Gastroesophageal sphincter (tissue), 4 donors: ENCODE measurements around the gene RFTN2. TPM values are rescaled to one million over a fixed set of nuclear protein-coding genes. Genes with fewer than 3 reads are reported as not detected.

Experiments
- ATAC-seq: fragments of 150-250 bp; one replicate; pipeline ENCODE4 v1.9.1; 2016; ENCODE audit warnings: mild to moderate bottlenecking, moderate library complexity
- H3K27ac ChIP-seq, 4 donors: fragments of 200-600 bp; sonication (generic) in 3 of 4; 1 replicate in 3 of 4; 2 replicates in 1 of 4; pipeline ENCODE4 v1.5.1; 2016 to 2019
- H3K27me3 ChIP-seq: fragments of 200-600 bp; sonication (generic); one replicate; pipeline ENCODE4 v1.5.1; 2019
- H3K36me3 ChIP-seq, 2 donors: fragments of 200-600 bp; sonication (generic); one replicate each; pipeline ENCODE4 v1.5.1; 2019; ENCODE audit warnings: control low read depth in 1 of 2
- H3K4me1 ChIP-seq, 3 donors: fragments of 200-600 bp; sonication (generic); 1 replicate in 2 of 3; 2 replicates in 1 of 3; pipeline ENCODE4 v1.5.1; 2016 to 2019; ENCODE audit warnings: control low read depth in 2 of 3
- H3K4me3 ChIP-seq, 2 donors: fragments of 200-600 bp; sonication (generic); one replicate each; pipeline ENCODE4 v1.5.1; 2019; ENCODE audit warnings: mild to moderate bottlenecking in 1 of 2, moderate library complexity in 1 of 2
- H3K9me3 ChIP-seq, 3 donors: fragments of 200-600 bp; sonication (generic); one replicate each; pipeline ENCODE4 v1.5.1; 2017 to 2019; ENCODE audit warnings: control low read depth in 2 of 3
- CTCF ChIP-seq, 4 experiments: fragments of 200-600 bp in 2 of 4; fragments of 450-650 bp in 2 of 4; sonication (generic) in 1 of 4; IDR thresholded peaks; one replicate each; pipeline ENCODE4 v1.5.1; 2017 to 2019; ENCODE audit warnings: antibody characterized with exemption in 4 of 4, mild to moderate bottlenecking in 2 of 4, moderate library complexity in 2 of 4
- EP300 ChIP-seq: sonication (generic); formaldehyde crosslinking; IDR thresholded peaks from one replicate; pipeline ENCODE4 v1.6.1; 2017; ENCODE audit warnings: antibody characterized with exemption, mild to moderate bottlenecking
- POLR2A ChIP-seq, 2 donors: fragments of 450-650 bp; IDR thresholded peaks; one replicate each; pipeline ENCODE4 v1.6.1; 2017; ENCODE audit warnings: antibody characterized with exemption in 2 of 2, mild to moderate bottlenecking in 2 of 2, moderate library complexity in 1 of 2
- POLR2AphosphoS5 ChIP-seq: sonication (generic); formaldehyde crosslinking; IDR thresholded peaks from one replicate; pipeline ENCODE4 v1.6.1; 2017; ENCODE audit warnings: antibody characterized with exemption
- WGBS, 2 donors: methylation state at CpG; one replicate each; pipeline ENCODE4 v1.1.5; 2018; ENCODE audit warnings: low coverage in 1 of 2; 5-methylcytosine and 5-hydroxymethylcytosine counted together
- total RNA-seq, 4 donors: library from RNA; depleted of rRNA; stranded (reverse); fragments of >200 nt; gene quantifications; one replicate each; pipeline ENCODE4 v1.1.0, GENCODE V29; 2016

RFTN2 gene
- total RNA-seq, 4 donors from 2014 or later, result 4.2 to 8.9 (median 7.8) TPM

DNA sequence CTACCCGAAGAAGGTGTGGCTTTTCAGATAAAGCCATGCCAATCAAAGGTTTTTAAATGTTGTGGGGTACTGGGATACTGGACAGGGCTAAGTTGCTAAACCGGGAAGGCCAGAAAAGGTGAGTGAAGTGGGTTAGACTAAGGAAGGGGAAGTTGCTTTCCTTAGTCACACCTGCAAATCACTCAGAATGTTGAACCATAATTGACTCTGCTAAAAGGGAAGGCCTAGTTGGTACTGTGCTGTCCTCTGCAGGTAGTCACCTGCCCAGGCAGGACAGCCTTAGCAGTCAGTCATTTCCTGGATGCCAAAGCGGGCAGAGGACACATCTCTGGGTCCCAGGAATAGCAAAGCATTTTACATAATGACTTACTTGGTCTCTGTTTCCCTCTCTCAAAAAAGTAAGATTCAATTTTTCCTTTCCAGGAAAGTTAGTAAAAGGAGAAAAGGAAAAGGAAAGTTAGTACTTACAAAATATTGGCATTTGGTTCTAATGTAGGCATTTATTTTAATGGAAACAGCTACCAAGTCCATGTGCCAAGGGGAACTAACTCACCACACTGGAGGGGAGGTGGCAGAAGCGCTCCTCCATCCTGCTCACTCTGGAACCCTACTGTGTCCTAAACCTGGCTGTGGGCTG, 60.3 kb downstream of the RFTN2 start:
- peaks cover 0 to 10% of the 10 kb centered on the region in 2 donors for H3K36me3 ChIP-seq
- no peak overlapping the region for H3K4me3 ChIP-seq
- ATAC-seq, result no peak
- H3K27me3 ChIP-seq, result no peaks in the 10 kb centered on the region
- no peak overlapping the region for H3K27ac ChIP-seq
- WGBS, 2 donors, result 48 to 100% methylated on average over 2 to 3 of the region's 4 CpGs
- no peaks in the 10 kb centered on the region for H3K4me1 ChIP-seq
- H3K9me3 ChIP-seq, result no peaks in the 10 kb centered on the region
- TF ChIP-seq EP300 (no peak), POLR2A (IDR thresholded peaks at IDR 0.05) (no peak), POLR2AphosphoS5 (no peak), CTCF (IDR thresholded peaks at IDR 0.05) (no peak)

- no peak overlapping the region for H3K4me3 ChIP-seq
- peaks cover 0 to 10% of the 10 kb centered on the region in 2 donors for H3K36me3 ChIP-seq
- no peak overlapping the region for H3K27ac ChIP-seq
- 83 to 86% methylated on average over 1 of the region's 3 CpGs for WGBS, 2 donors
- no peaks in the 10 kb centered on the region for H3K4me1 ChIP-seq
- H3K27me3 ChIP-seq, result no peaks in the 10 kb centered on the region
- TF ChIP-seq POLR2A (IDR thresholded peaks at IDR 0.05) (no peak), EP300 (no peak), POLR2AphosphoS5 (no peak), CTCF (IDR thresholded peaks at IDR 0.05) (no peak)
- no peak for ATAC-seq
- H3K9me3 ChIP-seq, result peaks cover 0 to 2% (median 0%) of the 10 kb centered on the region in 3 donors
These were observed 60.9 kb downstream of the RFTN2 start for GRCh38 chr2:197614532-197614931.

GRCh38 chr2:197613509-197613987, 61.8 kb downstream of the RFTN2 start:
- Histone ChIP-seq H3K9me3 (peaks cover 0 to 4% (median 0%) of the 10 kb centered on the region in 3 donors), H3K4me1 (no peaks in the 10 kb centered on the region), H3K27me3 (no peaks in the 10 kb centered on the region), H3K27ac (no peak overlapping the region), H3K4me3 (no peak overlapping the region), H3K36me3 (peaks cover 0 to 10% of the 10 kb centered on the region in 2 donors)
- ATAC-seq, result no peak
- TF ChIP-seq POLR2AphosphoS5 (no peak), POLR2A (IDR thresholded peaks at IDR 0.05) (no peak), CTCF (IDR thresholded peaks at IDR 0.05) (no peak), EP300 (no peak)
- 0 to 40% methylated on average over 1 of the region's 1 CpG for WGBS, 2 donors

DNA sequence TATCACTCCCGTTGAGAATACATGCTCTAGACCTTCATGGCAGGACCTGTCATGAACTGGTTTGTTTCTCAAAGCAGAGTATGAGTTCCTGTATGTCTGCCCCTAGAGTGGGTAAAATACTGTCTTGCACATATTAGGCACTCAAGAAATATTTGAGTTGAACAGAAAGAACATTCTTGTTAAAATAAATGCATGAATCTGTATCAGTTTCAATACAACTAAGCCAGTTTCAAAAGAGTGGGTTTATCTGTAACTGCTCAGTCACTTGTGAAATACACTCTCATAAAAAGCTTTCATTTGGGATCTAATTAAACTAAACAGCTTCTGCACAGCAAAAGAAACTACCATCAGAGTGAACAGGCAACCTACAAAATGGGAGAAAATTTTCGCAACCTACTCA, 69.2 kb downstream of the RFTN2 start:
- no peaks in the 10 kb centered on the region for H3K36me3 ChIP-seq
- peaks cover 0 to 4% (median 0%) of the 10 kb centered on the region in 3 donors for H3K9me3 ChIP-seq
- no peak for ATAC-seq
- TF ChIP-seq POLR2A (IDR thresholded peaks at IDR 0.05) (no peak), CTCF (IDR thresholded peaks at IDR 0.05) (no peak), POLR2AphosphoS5 (no peak), EP300 (no peak)
- WGBS, 2 donors, result 80 to 88% methylated on average over 1 to 2 of the region's 2 CpGs
- H3K27me3 ChIP-seq, result no peaks in the 10 kb centered on the region
- H3K4me3 ChIP-seq, result no peak overlapping the region
- H3K4me1 ChIP-seq, result no peaks in the 10 kb centered on the region
- no peak overlapping the region for H3K27ac ChIP-seq
